NCI-H1048 (cell line): ENCODE results near the gene ABAT.
"Not testable (repeated sequence)": the region's sequence is repeated elsewhere in the genome, so short reads cannot be mapped to it uniquely, and the experiment has no call there.

Experiments
- DNase-seq: peaks from one replicate; lab custom pipeline; 2025; lab: John Stamatoyannopoulos, UW

The ABAT gene

DNA sequence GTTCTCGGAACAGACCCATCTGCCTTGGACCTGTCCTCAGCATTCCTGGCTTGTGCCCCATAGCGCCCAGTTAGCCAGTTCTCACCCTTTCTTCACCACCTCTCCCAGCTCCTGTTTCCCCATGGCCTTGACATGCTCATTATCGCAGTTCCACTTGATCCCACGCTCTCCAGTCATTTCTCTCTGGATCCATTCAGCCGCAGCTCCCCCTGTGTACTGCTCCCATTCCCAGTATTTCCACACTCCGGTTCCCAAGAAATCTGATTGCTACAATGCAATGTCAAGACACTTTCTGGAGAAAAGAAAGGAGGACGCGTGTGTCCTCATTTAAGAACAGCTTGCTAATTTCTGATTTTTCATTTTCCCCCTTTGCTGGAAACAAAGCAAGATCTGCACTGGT is 67.7 kb downstream of the ABAT start:
- no peak for DNase-seq

GRCh38 chr16:8748944-8749343 is 74.5 kb downstream of the ABAT start:
- not testable (repeated sequence) for DNase-seq

- no peak for DNase-seq
Observed at GRCh38 chr16:8751481-8752311, 77.3 kb downstream of the ABAT start.

DNA sequence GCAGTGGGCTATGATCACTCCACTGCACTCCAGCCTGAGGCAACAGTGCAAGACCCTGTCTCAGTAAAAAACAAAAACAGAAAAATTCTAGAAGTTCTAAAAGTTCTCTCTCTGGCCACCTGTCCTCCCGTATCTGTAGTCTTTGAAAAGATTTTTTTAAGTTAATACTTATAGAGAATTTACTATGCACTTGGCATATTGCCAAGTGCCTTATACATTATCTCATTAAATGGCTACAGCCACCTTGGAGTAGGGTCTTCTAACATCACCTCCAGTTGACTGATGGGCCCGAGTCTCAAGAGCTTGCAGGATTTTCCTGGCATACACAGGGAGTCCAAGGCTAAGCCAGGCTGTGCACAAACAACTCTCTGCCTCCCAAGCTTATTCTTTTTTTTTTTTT is 78.3 kb downstream of the ABAT start:
- no peak for DNase-seq

DNA sequence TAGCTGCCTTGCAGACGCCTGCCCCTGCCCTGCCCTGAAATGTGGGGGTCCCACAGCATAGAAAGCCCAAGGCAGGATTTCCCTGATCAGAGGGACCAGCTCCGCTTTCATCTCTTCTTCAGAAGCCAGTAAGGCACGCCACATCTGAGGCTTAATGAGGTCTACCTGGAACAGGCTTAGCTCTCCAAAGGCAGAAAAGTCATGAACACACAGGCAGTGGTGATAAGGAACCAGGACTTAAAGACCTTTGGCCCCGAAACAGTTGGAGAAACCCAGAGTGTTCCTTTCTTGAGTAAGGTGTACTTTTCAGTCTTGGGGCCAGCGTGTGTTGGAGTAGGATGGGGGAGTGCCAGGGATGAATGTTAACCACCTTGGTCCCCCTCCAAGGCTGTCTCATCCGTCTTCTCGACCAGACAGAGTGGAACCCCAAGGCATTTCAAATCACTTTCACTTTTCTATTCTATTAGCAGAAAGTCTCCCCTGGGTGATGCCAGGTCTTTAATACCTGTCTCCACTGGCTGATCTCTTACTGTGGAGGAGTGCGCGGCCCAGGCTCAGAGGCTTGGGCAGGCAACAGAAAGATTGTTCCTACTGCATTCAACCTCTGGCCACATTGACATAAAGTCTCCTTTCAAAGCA is 79.1 kb downstream of the ABAT start:
- DNase-seq = no peak

DNA sequence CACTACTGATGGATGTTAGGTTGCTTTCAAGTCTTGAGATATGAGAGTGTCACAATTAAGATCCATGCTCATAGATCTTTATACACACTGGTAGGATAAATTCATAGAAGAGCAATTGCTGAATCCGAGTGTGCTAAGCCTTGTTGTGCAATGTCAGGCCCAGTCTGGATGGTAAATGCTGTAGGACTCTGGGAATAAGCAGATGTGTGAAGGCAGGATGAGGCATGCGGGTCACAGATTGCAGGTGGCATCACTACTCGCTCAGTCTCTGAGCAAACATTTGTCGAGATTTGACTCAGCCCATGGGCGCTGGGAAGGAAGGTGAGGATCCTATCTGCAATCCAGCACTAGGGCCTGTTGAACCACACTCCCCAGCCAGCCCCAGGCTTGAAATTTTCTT is 82.3 kb downstream of the ABAT start:
- DNase-seq = no peak

DNA sequence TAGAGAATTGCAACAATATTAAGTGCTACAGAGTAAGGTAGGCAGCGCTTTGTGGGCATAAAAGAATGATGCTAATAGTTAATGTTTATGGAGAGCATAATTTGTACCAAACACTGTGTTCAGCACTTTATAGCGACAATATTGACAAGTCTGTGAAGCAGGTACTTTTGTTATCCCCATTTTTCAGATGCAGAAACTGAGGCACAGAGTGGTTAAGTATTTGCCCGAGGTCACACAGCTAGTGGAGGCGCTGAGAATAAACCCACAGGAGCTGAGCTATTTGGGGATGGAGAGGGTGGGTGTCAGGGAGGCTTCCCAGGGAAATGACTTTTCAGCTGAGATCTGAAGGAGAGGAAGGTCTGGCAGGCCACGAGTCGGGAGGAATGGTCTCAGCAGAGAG is 83.6 kb downstream of the ABAT start:
- no peak for DNase-seq

GRCh38 chr16:8760021-8760420 is 85.6 kb downstream of the ABAT start:
- DNase-seq = no peak

DNA sequence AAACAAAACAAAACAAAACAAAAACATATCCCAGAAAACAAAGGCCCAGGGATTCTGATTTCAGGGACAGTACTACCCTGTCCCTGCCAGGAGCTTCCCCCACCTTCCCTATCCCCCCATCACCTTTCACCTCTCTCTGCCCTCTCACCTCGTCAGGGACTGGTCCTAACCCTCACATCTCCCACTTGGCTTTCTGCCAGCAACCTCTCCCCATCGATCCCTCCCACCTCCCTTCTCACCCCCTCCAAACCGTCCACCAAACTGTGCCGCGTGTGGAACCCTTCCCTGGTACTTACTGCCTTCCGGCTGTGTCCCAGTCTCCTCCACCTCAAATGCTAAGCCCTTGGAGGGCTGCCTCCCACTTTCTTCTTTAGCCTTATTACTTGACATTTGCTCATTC is 86.7 kb downstream of the ABAT start:
- no peak for DNase-seq

DNA sequence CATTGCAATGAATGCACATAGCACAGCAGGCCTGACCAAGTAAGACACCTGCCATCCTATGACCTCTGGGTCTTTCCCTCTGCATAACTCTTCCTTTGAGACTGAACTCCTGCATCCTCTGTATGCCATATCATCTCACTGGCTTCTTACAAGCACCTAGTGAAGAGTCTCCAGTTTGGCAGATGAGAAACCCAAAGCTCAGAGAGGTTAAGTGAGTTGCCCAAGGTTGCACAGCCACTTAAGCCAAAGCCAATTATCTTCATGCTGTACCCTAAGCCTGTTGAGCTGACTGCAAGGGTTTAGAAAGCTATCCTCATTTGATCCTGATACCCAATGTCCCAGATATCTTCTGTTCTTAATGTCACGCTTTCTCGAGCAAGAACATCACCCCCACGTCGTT is 87.8 kb downstream of the ABAT start:
- no peak for DNase-seq

DNA sequence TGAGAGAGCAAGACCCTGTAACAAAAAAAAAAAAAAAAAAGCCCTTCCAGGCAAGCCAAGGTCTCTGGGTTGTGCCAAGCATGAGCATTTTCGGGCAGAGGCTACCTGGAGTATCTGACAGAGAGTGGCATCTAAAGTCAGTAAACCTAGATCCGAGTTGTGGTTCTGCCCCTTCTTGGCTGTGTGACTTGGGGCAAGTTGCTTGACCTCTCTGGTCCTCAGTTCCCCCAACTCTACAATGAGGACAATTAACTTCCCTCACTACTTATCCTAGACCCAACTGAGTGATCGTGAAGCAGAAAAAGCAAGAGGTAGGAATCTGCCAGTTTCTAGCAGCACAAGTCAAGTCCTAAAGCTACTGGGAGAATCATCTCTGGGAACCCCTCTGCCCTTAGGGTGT is 88.7 kb downstream of the ABAT start:
- no peak for DNase-seq

GRCh38 chr16:8763899-8764298 is 89.5 kb downstream of the ABAT start:
- DNase-seq = no peak

DNA sequence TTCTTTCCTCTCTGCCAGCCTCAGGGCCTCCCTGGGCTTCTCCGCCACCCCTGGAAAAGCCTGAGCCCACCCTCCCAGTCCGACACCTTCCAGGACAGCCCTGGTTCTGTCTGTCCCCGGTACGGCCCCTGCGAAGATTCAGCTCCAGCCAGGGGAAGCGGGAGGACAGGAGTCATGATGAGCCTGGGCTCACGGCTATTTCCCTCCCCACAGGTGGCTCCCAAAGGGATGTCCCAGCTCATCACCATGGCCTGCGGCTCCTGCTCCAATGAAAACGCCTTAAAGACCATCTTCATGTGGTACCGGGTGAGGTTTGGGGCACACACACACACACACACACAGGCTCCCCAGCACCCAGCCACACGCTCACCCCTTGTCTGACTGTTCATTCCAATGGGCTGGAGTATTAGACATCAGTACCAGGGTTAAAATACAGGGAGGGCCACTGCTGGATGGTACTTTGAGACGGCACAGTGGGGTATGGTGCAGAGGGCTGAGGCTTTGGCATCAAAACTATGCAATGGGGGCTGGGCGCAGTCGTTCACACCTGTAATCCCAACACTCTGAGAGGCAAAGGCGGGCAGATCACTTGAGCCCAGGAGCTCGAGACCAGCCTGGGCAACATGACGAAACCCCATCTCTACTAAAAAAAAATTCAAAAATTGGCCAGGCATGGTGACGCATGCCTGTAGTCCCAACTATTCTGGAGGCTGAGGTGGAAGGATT is 90.3 kb downstream of the ABAT start:
- no peak for DNase-seq

DNA sequence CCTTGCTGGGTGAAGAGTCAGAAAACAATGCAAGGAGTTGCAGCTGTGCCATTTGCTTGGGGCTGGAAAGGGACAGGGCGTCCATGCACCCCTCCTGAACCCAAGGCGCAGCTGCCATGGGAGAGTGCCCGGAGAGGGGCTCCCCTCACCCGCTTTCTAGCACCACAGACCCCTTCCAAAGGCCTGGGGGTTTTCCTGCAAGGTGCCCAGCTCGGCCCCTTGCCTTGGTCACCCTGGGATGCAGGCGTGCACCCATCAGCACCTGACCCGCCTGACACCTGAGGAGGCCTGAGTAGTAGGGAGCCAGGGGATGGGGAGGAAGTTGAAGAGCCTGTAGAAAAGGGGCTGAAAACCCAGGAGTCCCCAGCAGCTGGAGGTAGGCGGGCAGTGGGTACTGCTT is 92.8 kb downstream of the ABAT start:
- DNase-seq = no peak

DNA sequence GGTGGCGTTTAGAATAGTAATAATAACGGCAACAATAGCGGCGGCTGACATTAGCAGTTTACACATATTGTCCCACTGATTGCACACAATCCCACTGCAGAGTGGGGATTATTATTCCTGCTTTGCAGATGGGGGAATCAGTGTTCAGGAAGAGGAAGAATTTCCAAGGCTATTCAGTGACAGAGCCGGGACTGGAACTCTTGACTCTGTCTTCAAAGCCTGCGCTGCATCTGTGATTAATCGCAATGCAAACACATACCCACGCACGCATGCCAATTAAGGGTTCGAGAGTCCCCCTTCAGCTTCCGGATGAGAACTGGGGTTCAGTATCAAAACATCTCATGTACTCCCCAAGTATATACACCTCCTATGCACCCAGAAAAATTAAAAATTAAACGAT is 93.9 kb downstream of the ABAT start:
- DNase-seq = no peak

GRCh38 chr16:8768692-8769091 is 94.3 kb downstream of the ABAT start:
- DNase-seq = no peak

DNA sequence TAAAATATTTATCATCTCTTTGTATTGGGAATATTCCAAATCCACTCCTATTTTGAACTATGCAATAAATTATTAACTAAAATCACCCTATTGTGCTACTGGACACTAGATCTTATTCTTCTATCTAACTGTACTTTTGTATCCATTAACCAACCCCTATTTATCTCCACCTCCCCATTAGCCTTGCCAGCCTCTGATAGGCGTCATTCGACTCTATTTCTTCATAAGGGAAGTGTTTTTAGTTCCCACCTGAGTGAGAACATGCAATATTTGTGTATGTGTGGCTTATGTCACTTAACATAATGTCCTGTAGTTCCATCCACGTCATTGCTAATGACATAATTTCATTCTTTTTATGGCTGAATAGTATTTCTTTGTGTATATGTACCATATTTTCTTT is 99.1 kb downstream of the ABAT start:
- no peak for DNase-seq

DNA sequence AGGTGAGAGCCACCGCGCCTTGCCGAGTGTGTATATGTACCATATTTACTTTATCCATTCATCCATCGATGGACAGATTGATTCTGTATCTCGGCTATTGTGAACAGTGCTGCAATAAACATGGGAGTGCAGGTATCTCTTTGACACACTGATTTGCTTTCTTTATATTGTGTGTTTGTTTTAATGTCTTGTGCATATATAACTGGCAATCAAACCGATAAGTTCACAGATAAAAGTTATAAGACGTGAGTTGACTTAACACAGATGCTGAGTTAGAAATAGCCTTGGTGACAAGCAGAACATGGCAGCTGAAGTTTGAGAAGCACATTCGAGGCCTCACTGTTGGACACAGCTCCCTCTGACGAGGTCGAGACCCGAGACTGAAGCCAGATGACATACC is 99.8 kb downstream of the ABAT start:
- no peak for DNase-seq

- no peak for DNase-seq
Observed at GRCh38 chr16:8775359-8775758, 100.9 kb downstream of the ABAT start.

- no peak for DNase-seq
Observed at GRCh38 chr16:8776129-8776584, 101.7 kb downstream of the ABAT start.

GRCh38 chr16:8777217-8777616 is 102.8 kb downstream of the ABAT start:
- DNase-seq = no peak

- DNase-seq = no peak
Observed at GRCh38 chr16:8781797-8782196, 107.4 kb downstream of the ABAT start.

- no peak for DNase-seq
Observed at GRCh38 chr16:8782673-8783072, 108.3 kb downstream of the ABAT start.
